OCI-LY3 (cell line): ENCODE measurements around the gene SEL1L.

Source experiments
- H2AFZ ChIP-seq: fragments of 200-600, 300-600 bp; shearing (Covaris generic); 2 replicates; pipeline ENCODE4 v1.6.0; 2014; ENCODE audit warnings: antibody characterized with exemption, low read depth, low read length
- H3K27ac ChIP-seq: fragments of 200-600, 300-600 bp; sonication (generic); 2 replicates; pipeline ENCODE4 v1.5.1; 2014; ENCODE audit warnings: mild to moderate bottlenecking, low read length, moderate library complexity, mixed read lengths
- H3K27me3 ChIP-seq: fragments of 200-600, 300-600 bp; sonication (generic); 2 replicates; pipeline ENCODE4 v1.6.1; 2014; ENCODE audit warnings: low read depth, low read length, mixed read lengths
- H3K36me3 ChIP-seq: fragments of 200-600, 300-600 bp; sonication (generic); replicated peaks from 2 replicates; pipeline ENCODE3; 2014; ENCODE audit warnings: low read depth, low read length, mixed read lengths
- H3K4me1 ChIP-seq: fragments of 300-600, 200-600 bp; sonication (generic); 2 replicates; pipeline ENCODE4 v1.6.1; 2014; ENCODE audit warnings: low read length, mixed read lengths
- H3K4me2 ChIP-seq: fragments of 200-600, 300-600 bp; sonication (generic); 2 replicates; pipeline ENCODE4 v1.6.1; 2014; ENCODE audit warnings: low read length, mixed read lengths
- H3K4me3 ChIP-seq: fragments of 300-600, 200-600 bp; sonication (generic); 2 replicates; pipeline ENCODE4 v1.5.1; 2014; ENCODE audit warnings: antibody characterized with exemption, mild to moderate bottlenecking, low read length, moderate library complexity
- H3K79me2 ChIP-seq: fragments of 300-600, 200-600 bp; shearing (Covaris generic); 2 replicates; pipeline ENCODE4 v1.6.1; 2014; ENCODE audit warnings: mild to moderate bottlenecking, low read length, mixed read lengths
- H3K9ac ChIP-seq: fragments of 300-600, 200-600 bp; shearing (Covaris generic); 2 replicates; pipeline ENCODE4 v1.6.0; 2014; ENCODE audit warnings: mild to moderate bottlenecking, low read length, moderate library complexity
- H3K9me3 ChIP-seq: fragments of 200-600, 300-600 bp; shearing (Covaris generic); 2 replicates; pipeline ENCODE4 v1.6.1; 2014; ENCODE audit warnings: low read length, mixed read lengths; ENCODE audit not compliant: insufficient read depth
- H4K20me1 ChIP-seq: fragments of 200-600, 300-600 bp; sonication (generic); 2 replicates; pipeline ENCODE4 v1.6.1; 2016; ENCODE audit warnings: low read length, mixed read lengths; ENCODE audit not compliant: insufficient read depth
- EZH2phosphoT487 ChIP-seq: fragments of 200-600 bp; shearing (Covaris generic); IDR thresholded peaks from 2 replicates; pipeline ENCODE4 v1.6.1; 2018; ENCODE audit warnings: antibody characterized with exemption, mixed run types, low read depth
- TF ChIP-seq, protein P1 (sequence below): fragments of 200-600, 300-600 bp; sonication (generic); IDR thresholded peaks from 2 replicates; pipeline ENCODE4 v1.5.1; 2014; ENCODE audit warnings: antibody characterized with exemption, low read length, low read depth

The SEL1L gene

DNA sequence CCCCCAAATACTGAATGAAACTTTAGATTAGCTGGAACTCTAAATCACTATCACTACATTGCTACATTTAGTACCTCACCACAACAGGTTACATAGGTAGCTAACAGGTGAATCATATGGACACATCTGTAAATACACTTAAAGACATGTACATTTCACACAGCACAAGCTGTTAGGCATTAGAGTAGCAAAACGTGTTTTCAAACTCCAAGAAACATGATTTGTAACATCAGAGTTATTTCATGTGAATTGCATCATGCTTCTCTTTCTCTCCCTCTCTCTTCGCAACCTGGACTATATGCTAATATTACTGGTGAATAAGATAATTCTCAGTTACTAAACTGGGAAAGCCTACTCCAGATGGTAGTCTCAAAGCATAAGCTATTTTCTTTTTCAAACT, 4.3 kb downstream of the SEL1L start:
- Histone ChIP-seq H3K27me3 (no peaks in the 10 kb centered on the region), H3K9me3 (no peaks in the 10 kb centered on the region), H3K4me1 (peaks cover 18% of the 10 kb centered on the region), H2AFZ (no peak overlapping the region), H3K9ac (no peak overlapping the region), H4K20me1 (peaks cover 20% of the 10 kb centered on the region), H3K27ac (no peak overlapping the region; the same call in 1 of the 2 replicates), H3K4me2 (no peak overlapping the region), H3K36me3 (peaks cover 13% of the 10 kb centered on the region), H3K79me2 (peaks cover 63% of the 10 kb centered on the region), H3K4me3 (no peak overlapping the region)
- TF ChIP-seq EZH2phosphoT487 = no peak
- TF ChIP-seq, protein P1, sequence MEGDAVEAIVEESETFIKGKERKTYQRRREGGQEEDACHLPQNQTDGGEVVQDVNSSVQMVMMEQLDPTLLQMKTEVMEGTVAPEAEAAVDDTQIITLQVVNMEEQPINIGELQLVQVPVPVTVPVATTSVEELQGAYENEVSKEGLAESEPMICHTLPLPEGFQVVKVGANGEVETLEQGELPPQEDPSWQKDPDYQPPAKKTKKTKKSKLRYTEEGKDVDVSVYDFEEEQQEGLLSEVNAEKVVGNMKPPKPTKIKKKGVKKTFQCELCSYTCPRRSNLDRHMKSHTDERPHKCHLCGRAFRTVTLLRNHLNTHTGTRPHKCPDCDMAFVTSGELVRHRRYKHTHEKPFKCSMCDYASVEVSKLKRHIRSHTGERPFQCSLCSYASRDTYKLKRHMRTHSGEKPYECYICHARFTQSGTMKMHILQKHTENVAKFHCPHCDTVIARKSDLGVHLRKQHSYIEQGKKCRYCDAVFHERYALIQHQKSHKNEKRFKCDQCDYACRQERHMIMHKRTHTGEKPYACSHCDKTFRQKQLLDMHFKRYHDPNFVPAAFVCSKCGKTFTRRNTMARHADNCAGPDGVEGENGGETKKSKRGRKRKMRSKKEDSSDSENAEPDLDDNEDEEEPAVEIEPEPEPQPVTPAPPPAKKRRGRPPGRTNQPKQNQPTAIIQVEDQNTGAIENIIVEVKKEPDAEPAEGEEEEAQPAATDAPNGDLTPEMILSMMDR = no peak

DNA sequence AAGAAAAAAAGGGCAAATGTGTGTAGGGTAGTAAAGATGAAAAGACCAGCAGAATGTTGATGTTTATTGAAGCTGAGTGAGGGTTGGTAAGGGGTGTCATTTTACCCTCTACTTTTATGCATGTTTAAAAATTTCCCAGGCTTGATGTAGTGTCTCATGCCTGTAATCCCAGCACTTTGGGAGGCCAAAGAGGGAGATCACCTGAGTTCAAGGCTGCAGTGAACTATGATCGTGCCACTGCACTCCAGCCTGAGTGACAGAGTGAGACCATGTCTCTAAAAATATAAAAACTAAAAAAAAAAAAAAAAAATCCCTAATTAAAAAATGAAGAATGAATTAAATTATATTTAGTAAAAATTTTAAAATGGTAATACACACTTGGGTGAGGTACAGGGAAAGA, 8.5 kb downstream of the SEL1L start:
- Histone ChIP-seq H3K9me3 (no peaks in the 10 kb centered on the region), H2AFZ (no peak overlapping the region), H4K20me1 (peaks cover 3% of the 10 kb centered on the region; the same call in 1 of the 2 replicates), H3K79me2 (peaks cover 46% of the 10 kb centered on the region), H3K9ac (no peak overlapping the region), H3K36me3 (peaks cover 42% of the 10 kb centered on the region), H3K4me1 (peaks cover 13% of the 10 kb centered on the region; the same call in 1 of the 2 replicates), H3K4me2 (no peak overlapping the region), H3K27me3 (no peaks in the 10 kb centered on the region), H3K4me3 (no peak overlapping the region), H3K27ac (no peak overlapping the region)
- TF ChIP-seq, protein P1 = no peak
- TF ChIP-seq EZH2phosphoT487 = no peak

DNA sequence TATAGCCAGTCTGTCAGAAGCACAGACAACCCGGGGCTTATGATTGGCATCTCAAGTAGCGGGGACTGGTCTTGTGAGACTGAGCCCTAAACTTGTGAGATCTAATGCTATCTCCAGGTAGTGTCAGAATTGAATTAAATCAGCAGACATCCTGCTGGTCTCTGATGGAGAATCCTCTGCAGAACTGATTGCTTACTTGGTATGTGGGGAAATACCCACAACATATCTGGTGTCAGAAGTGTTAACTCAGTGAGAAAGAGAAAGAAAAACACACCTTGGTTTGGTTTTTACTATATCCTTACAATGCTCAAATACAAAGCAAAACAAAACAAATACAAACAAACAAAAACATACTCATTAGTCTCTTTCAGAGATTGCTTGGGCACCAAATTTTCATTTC, 10.0 kb downstream of the SEL1L start:
- no peak overlapping the region for H3K27ac ChIP-seq
- 0 out of 2 replicates have a peak, but pooled peaks cover 6% of the 10 kb centered on the region for H4K20me1 ChIP-seq
- H3K27me3 ChIP-seq = no peaks in the 10 kb centered on the region
- H3K9ac ChIP-seq = no peak overlapping the region
- no peak overlapping the region for H2AFZ ChIP-seq
- peaks cover 38% of the 10 kb centered on the region for H3K79me2 ChIP-seq
- TF ChIP-seq EZH2phosphoT487 = no peak
- TF ChIP-seq, protein P1 = no peak
- H3K4me2 ChIP-seq = no peak overlapping the region
- no peaks in the 10 kb centered on the region for H3K9me3 ChIP-seq
- H3K36me3 ChIP-seq = peaks cover 50% of the 10 kb centered on the region
- peaks cover 20% of the 10 kb centered on the region for H3K4me1 ChIP-seq
- no peak overlapping the region for H3K4me3 ChIP-seq

DNA sequence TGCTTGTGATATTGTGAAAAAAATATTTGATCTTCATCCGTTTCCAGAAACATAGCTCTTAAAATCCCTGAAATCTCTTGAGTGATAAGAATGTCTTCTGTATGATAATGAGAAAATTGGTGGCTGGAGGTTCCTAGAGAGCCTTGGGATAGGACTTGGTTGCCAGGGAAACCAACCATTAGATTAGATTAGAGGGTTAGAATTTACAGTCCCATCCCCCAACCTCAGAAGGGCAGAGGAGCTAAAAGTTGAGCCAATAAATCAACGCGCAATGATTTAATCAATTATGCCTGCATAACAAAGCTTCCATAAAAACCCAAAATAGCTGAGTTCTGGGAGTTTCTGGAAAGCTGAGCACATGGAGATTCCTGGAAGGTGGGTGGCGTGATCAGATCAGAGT, 10.6 kb downstream of the SEL1L start:
- no peaks in the 10 kb centered on the region for H3K9me3 ChIP-seq
- no peak overlapping the region for H2AFZ ChIP-seq
- H3K4me1 ChIP-seq = peaks cover 20% of the 10 kb centered on the region
- H3K27ac ChIP-seq = no peak overlapping the region
- no peak overlapping the region for H3K9ac ChIP-seq
- peaks cover 32% of the 10 kb centered on the region for H3K79me2 ChIP-seq
- no peak for TF ChIP-seq EZH2phosphoT487
- TF ChIP-seq, protein P1 = no peak
- H4K20me1 ChIP-seq = 0 out of 2 replicates have a peak, but pooled peaks cover 6% of the 10 kb centered on the region
- H3K4me2 ChIP-seq = no peak overlapping the region
- peaks cover 51% of the 10 kb centered on the region for H3K36me3 ChIP-seq
- H3K4me3 ChIP-seq = no peak overlapping the region
- no peaks in the 10 kb centered on the region for H3K27me3 ChIP-seq
